Renal cortex interstitium (tissue), 15 donors: ENCODE measurements around the gene RBMXL2. TPM values are rescaled to one million over a fixed set of nuclear protein-coding genes. Genes with fewer than 3 reads are reported as not detected.

Source experiments
- DNase-seq, 11 donors: peaks; one replicate each; pipeline ENCODE4 v3.0.0-alpha.2; 2013; ENCODE audit warnings: low read depth in 9 of 11, low spot score in 4 of 11; ENCODE audit errors: extremely low read depth in 1 of 11
- long read RNA-seq, 16 experiments: transcript quantifications; one replicate each; lab custom pipeline, GENCODE V29; 2026
- polyA plus RNA-seq, 3 donors: library from polyadenylated mRNA; unstranded; fragments of 120-200 nt; gene quantifications; one replicate each; pipeline ENCODE4 v1.2.1, GENCODE V29; 2013; ENCODE audit not compliant: insufficient read length in 3 of 3

Gene RBMXL2
- polyA plus RNA-seq = under 1 TPM in 2 of 3 donors, not detected in 1; 0.10 to 0.18 TPM
- long read RNA-seq, donor 1 = 0 reads
- long read RNA-seq, donor 2 = 0 reads
- long read RNA-seq, donor 3 = 0 reads
- long read RNA-seq, donor 4 = 0 reads
- long read RNA-seq, donor 5 = 0 reads
- long read RNA-seq, donor 6, partial matches to known transcripts = 0 of 1 reads
- long read RNA-seq, donor 6, other reads (novel, unspliced or antisense) = 0 of 1 reads
- long read RNA-seq, donor 7 = 0 reads
- long read RNA-seq, donor 8 = 0 reads
- long read RNA-seq, donor 9 = 0 reads
- long read RNA-seq, donor 10 = 0 reads
- long read RNA-seq, donor 11 = 0 reads
- long read RNA-seq, donor 12 = 0 reads
- long read RNA-seq, donor 13 = 0 reads
- long read RNA-seq, donor 14 = 0 reads
- long read RNA-seq, donor 15 = 0 reads
- long read RNA-seq, donor 16 = 0 reads

- DNase-seq = no peak
Observed at GRCh38 chr11:7088921-7089320, at the start of gene RBMXL2. Gene RBMXL2 (plus strand): TSS chr11:7088998. CDS start chr11:7089121, 123 bp downstream.

GRCh38 chr11:7046474-7047175 lies 42.2 kb upstream of the RBMXL2 start:
- no peak for DNase-seq

GRCh38 chr11:7050191-7050590 lies 38.6 kb upstream of the RBMXL2 start:
- DNase-seq = no peak

GRCh38 chr11:7056828-7057513 lies 31.8 kb upstream of the RBMXL2 start:
- no peak for DNase-seq

- DNase-seq = no peak
Observed at GRCh38 chr11:7057641-7058040, 31.2 kb upstream of the RBMXL2 start.

- no peak for DNase-seq
Observed at GRCh38 chr11:7060868-7061267, 27.9 kb upstream of the RBMXL2 start.

GRCh38 chr11:7062534-7062933 lies 26.3 kb upstream of the RBMXL2 start:
- DNase-seq = no peak

GRCh38 chr11:7072401-7073028 lies 16.3 kb upstream of the RBMXL2 start:
- DNase-seq = no peak

GRCh38 chr11:7077101-7077500 lies 11.7 kb upstream of the RBMXL2 start:
- DNase-seq = peak in 1 of 11 donors; percentile 4

GRCh38 chr11:7079545-7080135 lies 9.2 kb upstream of the RBMXL2 start:
- no peak for DNase-seq

- no peak for DNase-seq
Observed at GRCh38 chr11:7080900-7081299, 7.9 kb upstream of the RBMXL2 start.

GRCh38 chr11:7081441-7081840 lies 7.4 kb upstream of the RBMXL2 start:
- DNase-seq = no peak

GRCh38 chr11:7089328-7090251 lies 792 bp downstream of the RBMXL2 start:
- DNase-seq = no peak

GRCh38 chr11:7098235-7098832 lies 9.5 kb downstream of the RBMXL2 start:
- peak; percentile 15 to 45 (median 23) for DNase-seq

GRCh38 chr11:7115780-7116179 lies 27.0 kb downstream of the RBMXL2 start:
- DNase-seq = no peak

GRCh38 chr11:7116370-7116769 lies 27.6 kb downstream of the RBMXL2 start:
- no peak for DNase-seq

GRCh38 chr11:7138051-7138450 lies 49.3 kb downstream of the RBMXL2 start:
- no peak for DNase-seq
